HEK293T (cell line): ENCODE measurements around the gene TAS1R2.

Source experiments
- BHLHE40 ChIP-seq: fragments of 450-650 bp; IDR thresholded peaks from 2 replicates; pipeline ENCODE4 v1.6.1; 2016; ENCODE audit warnings: mild to moderate bottlenecking, moderate library complexity, borderline replicate concordance
- CTBP1 ChIP-seq: fragments of 450-650 bp; IDR thresholded peaks from 2 replicates; pipeline ENCODE4 v1.6.1; 2016; ENCODE audit warnings: borderline replicate concordance
- ELF4 ChIP-seq: fragments of 450-650 bp; IDR thresholded peaks from 2 replicates; pipeline ENCODE4 v1.6.1; 2017; ENCODE audit warnings: antibody characterized with exemption
- FOXA1 ChIP-seq: fragments of 450-650 bp; IDR thresholded peaks from 2 replicates; pipeline ENCODE4 v1.6.1; 2016; ENCODE audit warnings: mild to moderate bottlenecking
- FOXK2 ChIP-seq: fragments of 450-650 bp; IDR thresholded peaks from 2 replicates; pipeline ENCODE4 v1.6.1; 2016; ENCODE audit warnings: mild to moderate bottlenecking
- FOXM1 ChIP-seq: fragments of 450-650 bp; IDR thresholded peaks from 2 replicates; pipeline ENCODE4 v1.6.1; 2017; ENCODE audit warnings: mild to moderate bottlenecking, borderline replicate concordance
- HDGF ChIP-seq: fragments of 450-650 bp; IDR thresholded peaks from 2 replicates; pipeline ENCODE4 v1.6.1; 2017; ENCODE audit warnings: antibody characterized with exemption, borderline replicate concordance
- NFRKB ChIP-seq: fragments of 450-650 bp; IDR thresholded peaks from 2 replicates; pipeline ENCODE4 v1.6.1; 2016; ENCODE audit warnings: mild to moderate bottlenecking, moderate library complexity
- PKNOX1 ChIP-seq: fragments of 450-650 bp; IDR thresholded peaks from 2 replicates; pipeline ENCODE4 v1.6.1; 2016
- SP1 ChIP-seq: fragments of 450-650 bp; IDR thresholded peaks from 2 replicates; pipeline ENCODE4 v1.6.1; 2017
- TARDBP ChIP-seq: fragments of 450-650 bp; IDR thresholded peaks from 2 replicates; pipeline ENCODE4 v1.6.1; 2016
- ZNF384 ChIP-seq: fragments of 450-650 bp; IDR thresholded peaks from 2 replicates; pipeline ENCODE4 v1.6.1; 2016

- TF ChIP-seq PKNOX1 (no peak), TARDBP (no peak), NFRKB (no peak), FOXA1 (no peak), FOXM1 (no peak), HDGF (no peak), SP1 (no peak), CTBP1 (no peak), BHLHE40 (no peak), ZNF384 (no peak), ELF4 (no peak), FOXK2 (no peak)
Measured at GRCh38 chr1:18802231-18802630, 57.2 kb downstream of the TAS1R2 start.
